ENCODE measurements around the gene TTLL13. TPM values are rescaled to one million over a fixed set of nuclear protein-coding genes. Genes with fewer than 3 reads are reported as not detected.

TTLL13 gene
- total RNA-seq, 6 donors from 2014 or later: 0.39 to 0.89 (median 0.49) TPM; not detected in 3

DNA sequence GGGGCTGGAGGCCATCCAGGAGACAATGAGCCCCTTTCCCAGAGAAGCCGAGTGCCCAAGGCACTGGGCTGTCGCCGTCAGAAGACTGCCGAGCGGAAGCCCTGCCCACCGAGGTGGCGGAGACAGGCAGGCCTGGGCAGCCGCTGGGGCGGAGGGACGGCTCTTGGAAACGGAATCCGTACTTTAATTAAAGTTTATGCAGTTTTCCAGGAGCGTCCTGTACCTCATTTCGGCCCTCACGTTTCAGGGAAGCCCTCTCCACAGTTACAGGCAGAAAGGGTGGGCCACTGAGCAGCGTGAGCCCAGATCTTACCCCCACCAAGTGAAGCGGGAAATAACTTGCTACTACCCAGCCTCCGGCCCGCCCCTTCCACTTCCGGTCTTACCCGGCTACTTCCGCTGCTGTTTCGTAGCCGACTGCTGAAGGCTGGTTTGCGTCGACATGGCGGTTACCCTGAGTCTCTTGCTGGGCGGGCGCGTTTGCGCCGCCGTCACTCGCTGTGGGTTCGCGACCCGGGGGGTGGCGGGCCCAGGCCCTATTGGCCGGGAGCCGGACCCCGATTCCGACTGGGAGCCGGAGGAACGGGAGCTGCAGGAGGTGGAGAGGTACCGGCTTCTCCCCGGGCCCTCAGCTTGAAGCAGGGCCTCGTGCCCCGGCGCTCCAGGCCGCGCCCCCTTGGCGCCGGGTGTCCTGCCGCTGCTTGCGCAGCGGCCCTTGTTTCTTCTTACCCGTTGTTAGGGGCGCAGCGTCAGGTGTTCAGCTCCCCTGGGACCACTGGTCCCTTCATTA lies 16.1 kb downstream of the TTLL13 start, which contains the start of gene NGRN:
TSS of gene NGRN (plus strand) at position 402 of the 790 bp plus-strand sequence. CDS start at position 443, 41 bp downstream.
- peak; percentile 93 to 95 for DNase-seq
- Histone ChIP-seq H3K4me1 (peaks cover 29 to 54% (median 41%) of the 10 kb centered on the region in 4 donors), H3K36me3 (peaks cover 0 to 12% (median 3%) of the 10 kb centered on the region in 4 donors), H3K4me3 (peak within 1 kb of the TSS; percentile 72 to 80 (median 78)), H3K9me3 (no peaks in the 10 kb centered on the region), H3K27ac (peak within 1 kb of the TSS; percentile 94 to 98 (median 96)), H3K27me3 (no peaks in the 10 kb centered on the region)
- ATAC-seq (ENCODE audit: low FRiP score in 2 of 2): peak; percentile 96 to 98
- TF ChIP-seq EP300 (IDR thresholded peaks at IDR 0.05) (peak in 1 of 4 donors; percentile 74), POLR2AphosphoS5 (IDR thresholded peaks at IDR 0.05) (peak; percentile 96 to 97), POLR2A (IDR thresholded peaks at IDR 0.05) (peak in 3 of 4 donors; percentile 85 to 95 (median 94))
- TF ChIP-seq, protein P1, sequence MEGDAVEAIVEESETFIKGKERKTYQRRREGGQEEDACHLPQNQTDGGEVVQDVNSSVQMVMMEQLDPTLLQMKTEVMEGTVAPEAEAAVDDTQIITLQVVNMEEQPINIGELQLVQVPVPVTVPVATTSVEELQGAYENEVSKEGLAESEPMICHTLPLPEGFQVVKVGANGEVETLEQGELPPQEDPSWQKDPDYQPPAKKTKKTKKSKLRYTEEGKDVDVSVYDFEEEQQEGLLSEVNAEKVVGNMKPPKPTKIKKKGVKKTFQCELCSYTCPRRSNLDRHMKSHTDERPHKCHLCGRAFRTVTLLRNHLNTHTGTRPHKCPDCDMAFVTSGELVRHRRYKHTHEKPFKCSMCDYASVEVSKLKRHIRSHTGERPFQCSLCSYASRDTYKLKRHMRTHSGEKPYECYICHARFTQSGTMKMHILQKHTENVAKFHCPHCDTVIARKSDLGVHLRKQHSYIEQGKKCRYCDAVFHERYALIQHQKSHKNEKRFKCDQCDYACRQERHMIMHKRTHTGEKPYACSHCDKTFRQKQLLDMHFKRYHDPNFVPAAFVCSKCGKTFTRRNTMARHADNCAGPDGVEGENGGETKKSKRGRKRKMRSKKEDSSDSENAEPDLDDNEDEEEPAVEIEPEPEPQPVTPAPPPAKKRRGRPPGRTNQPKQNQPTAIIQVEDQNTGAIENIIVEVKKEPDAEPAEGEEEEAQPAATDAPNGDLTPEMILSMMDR (IDR thresholded peaks at IDR 0.05): no peak
- WGBS, 2 donors: 0% methylated on average over 40 to 50 of the region's 59 CpGs

DNA sequence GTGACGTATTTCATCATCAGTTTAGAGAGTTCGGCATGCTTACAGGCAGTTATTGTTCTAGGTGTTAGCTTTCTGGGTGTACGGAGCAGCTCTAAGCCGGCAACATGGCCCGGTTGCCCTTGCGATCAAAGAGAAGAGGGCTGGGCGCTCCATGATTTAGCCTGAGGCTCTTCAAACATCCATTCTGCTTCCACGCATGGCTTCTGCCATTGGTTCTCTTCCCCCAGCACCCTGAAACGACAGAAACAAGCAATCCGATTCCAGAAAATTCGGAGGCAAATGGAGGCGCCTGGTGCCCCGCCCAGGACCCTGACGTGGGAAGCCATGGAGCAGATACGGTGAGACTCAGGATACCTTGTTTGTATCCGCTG lies 16.7 kb downstream of the TTLL13 start:
- 0% methylated on average over 8 to 16 of the region's 16 CpGs for WGBS, 2 donors
- Histone ChIP-seq H3K4me1 (peaks cover 29 to 57% (median 43%) of the 10 kb centered on the region in 4 donors), H3K27me3 (no peaks in the 10 kb centered on the region), H3K36me3 (peaks cover 0 to 17% (median 9%) of the 10 kb centered on the region in 4 donors), H3K4me3 (peak overlapping the region; percentile 72 to 80 (median 78)), H3K9me3 (no peaks in the 10 kb centered on the region), H3K27ac (peak overlapping the region; percentile 94 to 98 (median 96))
- TF ChIP-seq POLR2A (IDR thresholded peaks at IDR 0.05) (no peak), POLR2AphosphoS5 (IDR thresholded peaks at IDR 0.05) (no peak), EP300 (IDR thresholded peaks at IDR 0.05) (no peak)
- TF ChIP-seq, protein P1 (IDR thresholded peaks at IDR 0.05): no peak
- DNase-seq (peak; percentile 50 to 53), ATAC-seq (ENCODE audit: low FRiP score in 2 of 2) (peak; percentile 29 to 51)

- H3K4me3 ChIP-seq: peak overlapping the region; percentile 72 to 80 (median 78)
- H3K9me3 ChIP-seq: no peaks in the 10 kb centered on the region
- TF ChIP-seq POLR2A (IDR thresholded peaks at IDR 0.05) (no peak), EP300 (IDR thresholded peaks at IDR 0.05) (no peak), POLR2AphosphoS5 (IDR thresholded peaks at IDR 0.05) (no peak)
- TF ChIP-seq, protein P1 (IDR thresholded peaks at IDR 0.05): no peak
- H3K27ac ChIP-seq: peak overlapping the region; percentile 94 to 98 (median 96)
- peaks cover 29 to 62% (median 45%) of the 10 kb centered on the region in 4 donors for H3K4me1 ChIP-seq
- ATAC-seq (ENCODE audit: low FRiP score in 2 of 2): no peak
- no peaks in the 10 kb centered on the region for H3K27me3 ChIP-seq
- peak in 1 of 2 donors; percentile 28 for DNase-seq
- H3K36me3 ChIP-seq: peaks cover 0 to 22% (median 14%) of the 10 kb centered on the region in 4 donors
- WGBS, 2 donors: 10 to 13% methylated on average over 15 of the region's 15 CpGs
Measured at GRCh38 chr15:90266485-90266884, 17.1 kb downstream of the TTLL13 start.

GRCh38 chr15:90268415-90268814 lies 19.1 kb downstream of the TTLL13 start:
- peaks cover 29 to 63% (median 46%) of the 10 kb centered on the region in 4 donors for H3K4me1 ChIP-seq
- ATAC-seq (ENCODE audit: low FRiP score in 2 of 2) (no peak), DNase-seq (no peak)
- H3K4me3 ChIP-seq: no peak overlapping the region
- H3K27me3 ChIP-seq: no peaks in the 10 kb centered on the region
- H3K27ac ChIP-seq: no peak overlapping the region
- TF ChIP-seq EP300 (IDR thresholded peaks at IDR 0.05) (no peak), POLR2A (IDR thresholded peaks at IDR 0.05) (no peak), POLR2AphosphoS5 (IDR thresholded peaks at IDR 0.05) (no peak)
- TF ChIP-seq, protein P1 (IDR thresholded peaks at IDR 0.05): no peak
- 67 to 77% methylated on average over 1 of the region's 1 CpG for WGBS, 2 donors
- H3K9me3 ChIP-seq: no peaks in the 10 kb centered on the region
- H3K36me3 ChIP-seq: peaks cover 0 to 41% (median 25%) of the 10 kb centered on the region in 4 donors

Data from upper lobe of left lung (tissue), 6 donors.